GM19438 (cell line): ENCODE measurements around the gene PCDHB1.
"Not testable (repeated sequence)": the region's sequence is repeated elsewhere in the genome, so short reads cannot be mapped to it uniquely, and the experiment has no call there.

Experiments
- ATAC-seq: cut with Tn5 transposase; IDR thresholded peaks from one replicate; pipeline ENCODE4 v1.9.1; 2021; ENCODE audit warnings: low read depth; ENCODE audit not compliant: unreplicated experiment

PCDHB1 gene

DNA sequence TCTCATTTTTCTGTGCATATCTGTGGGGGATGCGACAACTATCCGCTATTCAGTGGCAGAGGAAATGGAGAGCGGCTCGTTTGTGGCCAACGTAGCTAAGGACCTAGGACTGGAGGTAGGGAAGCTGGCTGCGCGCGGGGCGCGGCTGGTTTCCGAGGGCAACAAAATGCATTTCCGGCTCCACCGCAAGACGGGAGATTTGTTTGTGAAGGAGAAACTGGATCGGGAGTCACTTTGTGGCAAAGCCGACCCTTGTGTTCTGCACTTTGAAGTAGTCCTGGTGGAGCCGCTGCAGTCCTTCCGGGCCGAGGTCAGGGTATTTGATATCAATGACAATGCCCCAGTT lies 320 bp downstream of the PCDHB1 start:
- ATAC-seq = no peak

DNA sequence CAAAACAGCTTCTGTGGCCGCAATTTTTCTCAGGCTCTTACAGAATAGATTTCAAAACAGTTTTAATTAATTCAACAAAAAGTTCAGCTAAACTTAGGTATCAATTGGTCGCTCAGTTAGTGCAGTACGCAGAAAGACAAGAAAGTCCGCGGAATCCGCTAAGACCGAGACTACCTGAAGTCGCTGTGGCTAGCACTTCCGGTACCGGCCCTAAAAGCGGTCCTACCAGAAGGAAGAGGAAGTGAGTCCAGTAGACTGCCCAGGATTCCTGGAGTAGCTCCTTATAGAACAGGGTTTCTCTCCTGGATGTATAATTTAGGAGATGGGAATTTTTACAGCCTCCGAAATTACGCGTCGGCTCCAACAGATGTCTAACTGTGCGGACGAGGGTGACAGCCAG lies 26.7 kb downstream of the PCDHB1 start:
- ATAC-seq = no peak

DNA sequence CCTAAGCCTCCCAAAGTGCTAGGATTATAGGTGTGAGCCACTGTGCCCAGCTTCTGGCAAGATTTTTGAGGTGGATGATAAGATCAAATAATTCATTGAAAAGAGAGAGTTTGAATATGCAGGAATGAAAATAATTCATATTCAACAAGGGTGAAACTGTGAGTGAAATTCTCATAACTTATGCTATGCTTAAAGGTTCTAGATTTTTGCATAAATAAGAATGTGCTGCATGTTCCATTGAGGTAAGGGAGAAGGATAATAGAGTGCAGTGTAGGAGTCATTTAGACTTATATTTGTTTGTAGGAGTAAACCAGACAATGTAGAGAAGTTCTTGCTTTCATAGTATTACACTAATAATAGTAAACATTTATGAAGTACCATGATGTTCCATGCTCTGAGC lies 31.1 kb downstream of the PCDHB1 start:
- no peak for ATAC-seq

DNA sequence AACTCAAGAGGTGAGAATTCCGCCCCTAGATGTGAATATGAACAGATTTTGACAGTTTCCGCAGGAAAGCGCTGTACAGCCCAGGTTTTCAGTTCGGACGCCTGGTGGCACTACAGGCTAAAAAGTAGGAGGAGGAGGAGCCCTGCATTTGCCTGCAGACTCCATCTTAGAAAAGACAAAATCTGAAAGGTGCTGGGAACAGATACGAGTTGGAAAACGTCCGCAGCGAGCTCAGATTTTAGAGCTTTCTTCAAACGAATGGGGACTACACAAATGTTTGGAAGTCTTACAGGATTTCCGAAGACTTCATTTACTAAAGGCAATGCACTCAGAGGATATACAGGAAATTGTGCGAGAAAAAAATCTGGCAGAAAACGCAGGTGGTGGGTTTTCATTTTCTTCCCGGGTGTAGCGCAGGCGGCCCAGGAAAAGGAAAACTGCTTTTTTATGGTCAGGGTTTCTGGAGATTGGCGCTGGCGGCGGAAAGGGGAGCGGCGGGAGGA lies 33.4 kb downstream of the PCDHB1 start:
- ATAC-seq = no peak

DNA sequence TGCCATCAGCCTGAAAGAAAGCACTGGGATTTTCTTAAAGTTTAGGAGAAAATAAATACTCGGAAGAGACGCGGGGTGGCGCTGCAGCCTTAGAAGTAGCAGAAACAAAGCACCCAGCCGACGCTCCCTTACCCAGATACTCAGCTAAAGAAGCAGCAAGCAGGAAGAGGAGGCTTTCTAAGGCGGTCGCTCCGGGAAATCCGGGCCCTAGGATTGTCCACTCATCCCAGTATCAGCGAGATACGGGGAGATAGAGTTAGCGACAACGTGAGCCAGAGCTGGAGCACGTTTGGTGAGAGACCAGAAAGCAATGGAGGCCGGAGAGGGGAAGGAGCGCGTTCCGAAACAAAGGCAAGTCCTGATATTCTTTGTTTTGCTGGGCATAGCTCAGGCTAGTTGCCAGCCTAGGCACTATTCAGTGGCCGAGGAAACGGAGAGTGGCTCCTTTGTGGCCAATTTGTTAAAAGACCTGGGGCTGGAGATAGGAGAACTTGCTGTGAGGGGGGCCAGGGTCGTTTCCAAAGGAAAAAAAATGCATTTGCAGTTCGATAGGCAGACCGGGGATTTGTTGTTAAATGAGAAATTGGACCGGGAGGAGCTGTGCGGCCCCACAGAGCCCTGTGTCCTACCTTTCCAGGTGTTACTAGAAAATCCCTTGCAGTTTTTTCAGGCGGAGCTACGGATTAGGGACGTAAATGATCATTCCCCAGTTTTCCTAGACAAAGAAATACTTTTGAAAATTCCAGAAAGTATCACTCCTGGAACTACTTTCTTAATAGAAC lies 43.5 kb downstream of the PCDHB1 start, which contains the start of gene PCDHB2:
PCDHB2 (plus strand) TSS at position 135 of the 782 bp plus-strand sequence; CDS start at position 311, 176 bp downstream.
- ATAC-seq = no peak

DNA sequence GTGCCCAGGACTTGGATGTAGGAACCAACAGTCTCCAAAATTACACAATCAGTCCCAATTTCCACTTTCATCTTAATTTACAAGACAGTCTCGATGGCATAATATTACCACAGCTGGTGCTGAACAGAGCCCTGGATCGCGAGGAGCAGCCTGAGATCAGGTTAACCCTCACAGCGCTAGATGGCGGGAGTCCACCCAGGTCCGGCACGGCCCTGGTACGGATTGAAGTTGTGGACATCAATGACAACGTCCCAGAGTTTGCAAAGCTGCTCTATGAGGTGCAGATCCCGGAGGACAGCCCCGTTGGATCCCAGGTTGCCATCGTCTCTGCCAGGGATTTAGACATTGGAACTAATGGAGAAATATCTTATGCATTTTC lies 44.1 kb downstream of the PCDHB1 start:
- no peak for ATAC-seq

DNA sequence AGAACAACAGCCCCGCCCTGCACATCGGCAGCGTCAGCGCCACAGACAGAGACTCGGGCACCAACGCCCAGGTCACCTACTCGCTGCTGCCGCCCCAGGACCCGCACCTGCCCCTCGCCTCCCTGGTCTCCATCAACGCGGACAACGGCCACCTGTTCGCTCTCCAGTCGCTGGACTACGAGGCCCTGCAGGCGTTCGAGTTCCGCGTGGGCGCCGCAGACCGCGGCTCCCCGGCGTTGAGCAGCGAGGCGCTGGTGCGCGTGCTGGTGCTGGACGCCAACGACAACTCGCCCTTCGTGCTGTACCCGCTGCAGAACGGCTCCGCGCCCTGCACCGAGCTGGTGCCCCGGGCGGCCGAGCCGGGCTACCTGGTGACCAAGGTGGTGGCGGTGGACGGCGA lies 45.0 kb downstream of the PCDHB1 start:
- not testable (repeated sequence) for ATAC-seq

DNA sequence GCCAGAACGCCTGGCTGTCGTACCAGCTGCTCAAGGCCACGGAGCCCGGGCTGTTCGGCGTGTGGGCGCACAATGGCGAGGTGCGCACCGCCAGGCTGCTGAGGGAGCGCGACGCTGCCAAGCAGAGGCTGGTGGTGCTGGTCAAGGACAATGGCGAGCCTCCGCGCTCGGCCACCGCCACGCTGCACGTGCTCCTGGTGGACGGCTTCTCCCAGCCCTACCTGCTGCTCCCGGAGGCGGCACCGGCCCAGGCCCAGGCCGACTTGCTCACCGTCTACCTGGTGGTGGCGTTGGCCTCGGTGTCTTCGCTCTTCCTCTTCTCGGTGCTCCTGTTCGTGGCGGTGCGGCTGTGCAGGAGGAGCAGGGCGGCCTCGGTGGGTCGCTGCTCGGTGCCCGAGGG lies 45.4 kb downstream of the PCDHB1 start:
- ATAC-seq = not testable (repeated sequence)

DNA sequence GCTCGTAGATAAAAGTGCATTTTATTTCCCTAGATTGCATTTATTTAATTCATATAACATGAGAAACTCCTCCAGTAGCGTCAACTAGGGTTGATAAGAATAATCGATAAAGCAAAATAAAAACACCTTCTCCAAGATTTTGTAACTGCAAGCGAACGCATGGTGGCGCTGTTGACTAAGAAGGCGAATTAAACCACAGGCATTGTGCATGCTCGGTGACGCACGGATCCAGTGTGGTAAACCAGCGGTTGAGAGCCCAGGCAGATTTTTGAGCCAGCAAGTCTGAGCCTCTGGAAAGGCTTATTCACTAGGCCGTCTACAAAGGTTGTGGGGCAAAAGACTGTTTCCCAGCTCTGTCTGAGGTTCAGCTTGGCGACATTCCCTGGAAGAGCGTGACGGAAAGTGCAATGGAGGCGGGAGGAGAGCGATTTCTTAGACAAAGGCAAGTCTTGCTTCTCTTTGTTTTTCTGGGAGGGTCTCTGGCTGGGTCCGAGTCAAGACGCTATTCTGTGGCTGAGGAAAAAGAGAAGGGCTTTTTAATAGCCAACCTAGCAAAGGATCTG lies 49.1 kb downstream of the PCDHB1 start, which contains the start of gene PCDHB3:
PCDHB3 (plus strand) TSS at position 231 of the 563 bp plus-strand sequence; CDS start at position 408, 177 bp downstream.
- no peak for ATAC-seq

DNA sequence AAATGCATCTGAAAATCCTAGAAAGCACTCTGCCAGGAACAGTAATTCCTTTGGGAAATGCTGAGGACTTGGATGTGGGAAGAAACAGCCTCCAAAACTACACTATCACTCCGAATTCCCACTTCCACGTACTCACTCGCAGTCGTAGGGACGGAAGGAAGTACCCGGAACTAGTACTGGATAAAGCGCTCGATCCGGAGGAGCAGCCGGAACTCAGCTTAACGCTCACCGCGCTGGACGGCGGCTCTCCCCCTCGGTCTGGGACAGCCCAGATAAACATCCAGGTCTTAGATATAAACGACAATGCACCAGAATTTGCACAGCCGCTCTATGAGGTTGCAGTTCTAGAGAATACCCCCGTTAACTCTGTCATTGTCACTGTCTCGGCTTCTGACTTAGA lies 49.9 kb downstream of the PCDHB1 start:
- ATAC-seq = no peak

DNA sequence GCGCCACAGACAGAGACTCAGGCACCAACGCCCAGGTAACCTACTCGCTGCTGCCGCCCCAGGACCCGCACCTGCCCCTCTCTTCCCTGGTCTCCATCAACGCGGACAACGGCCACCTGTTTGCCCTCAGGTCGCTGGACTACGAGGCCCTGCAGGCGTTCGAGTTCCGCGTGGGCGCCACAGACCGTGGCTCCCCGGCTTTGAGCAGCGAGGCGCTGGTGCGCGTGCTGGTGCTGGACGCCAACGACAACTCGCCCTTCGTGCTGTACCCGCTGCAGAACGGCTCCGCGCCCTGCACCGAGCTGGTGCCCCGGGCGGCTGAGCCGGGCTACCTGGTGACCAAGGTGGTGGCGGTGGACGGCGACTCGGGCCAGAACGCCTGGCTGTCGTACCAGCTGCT lies 50.9 kb downstream of the PCDHB1 start:
- ATAC-seq = not testable (repeated sequence)

DNA sequence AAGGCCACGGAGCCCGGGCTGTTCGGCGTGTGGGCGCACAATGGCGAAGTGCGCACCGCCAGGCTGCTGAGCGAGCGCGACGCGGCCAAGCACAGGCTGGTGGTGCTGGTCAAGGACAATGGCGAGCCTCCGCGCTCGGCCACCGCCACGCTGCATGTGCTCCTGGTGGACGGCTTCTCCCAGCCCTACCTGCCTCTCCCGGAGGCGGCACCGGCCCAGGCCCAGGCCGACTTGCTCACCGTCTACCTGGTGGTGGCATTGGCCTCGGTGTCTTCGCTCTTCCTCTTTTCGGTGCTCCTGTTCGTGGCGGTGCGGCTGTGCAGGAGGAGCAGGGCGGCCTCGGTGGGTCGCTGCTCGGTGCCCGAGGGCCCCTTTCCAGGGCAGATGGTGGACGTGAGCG lies 51.3 kb downstream of the PCDHB1 start:
- not testable (repeated sequence) for ATAC-seq

DNA sequence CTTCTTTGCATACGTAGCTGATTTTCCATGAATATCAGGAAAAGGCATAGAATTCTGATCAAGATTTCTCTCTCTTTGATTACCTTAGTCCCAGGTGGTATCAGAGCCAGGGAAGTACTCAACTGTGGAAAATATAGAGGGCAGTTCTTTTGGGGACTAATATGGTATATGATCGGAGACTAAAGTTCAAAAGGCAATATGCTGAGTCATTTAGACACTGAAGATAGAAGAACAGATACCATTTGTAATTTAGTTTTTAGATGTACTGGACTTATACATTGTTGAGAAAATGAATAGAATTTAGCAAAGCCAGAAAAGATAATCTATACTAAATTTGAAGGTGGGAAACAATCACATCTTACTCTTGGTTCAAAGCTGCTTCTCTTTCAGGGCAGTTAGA lies 54.2 kb downstream of the PCDHB1 start:
- ATAC-seq = no peak
